Measurements from ENCODE around the gene DYRK4. TPM values are rescaled to one million over a fixed set of nuclear protein-coding genes. Genes with fewer than 3 reads are reported as not detected.

The DYRK4 gene
- total RNA-seq, 1 experiment from 2014 or later = 13.3 TPM

DNA sequence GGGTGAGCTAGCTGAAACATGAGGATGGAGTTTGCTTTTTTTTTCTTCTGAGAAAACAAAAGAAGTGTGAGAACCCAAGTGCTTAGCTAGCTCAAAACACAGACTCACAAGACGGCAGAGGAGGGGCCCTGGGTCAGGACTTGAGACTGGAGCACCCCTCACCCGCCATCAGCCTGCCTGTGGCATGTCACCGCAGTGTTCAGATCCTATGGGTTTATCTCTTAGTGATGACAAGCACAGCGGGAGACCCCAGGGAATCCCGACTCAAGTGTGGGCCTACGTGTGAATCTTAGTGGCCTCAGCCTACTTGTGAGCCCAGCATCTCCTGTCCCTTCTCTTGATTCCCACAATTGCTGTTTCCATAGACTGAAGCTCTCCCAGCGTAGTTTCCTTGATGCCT, 22.9 kb downstream of the DYRK4 start:
- no peaks in the 10 kb centered on the region for H3K27me3 ChIP-seq (ENCODE audit: control insufficient read depth, insufficient read depth, low read length)
- BruUV-seq (replicated peaks) = no TSS peak
- intact Hi-C loops (cut with micrococcal nuclease; ENCODE audit: unreplicated experiment) = no loop called here
- TF ChIP-seq POLR2AphosphoS5 (IDR thresholded peaks at IDR 0.05; ENCODE audit: low read depth, low read length) (no peak), TCF7L2 (IDR thresholded peaks at IDR 0.05; ENCODE audit: low read depth, low read length) (no peak), SIN3A (IDR thresholded peaks at IDR 0.05; ENCODE audit: borderline replicate concordance, insufficient read depth, low read depth, low read length) (no peak)
- TF ChIP-seq, protein P1, sequence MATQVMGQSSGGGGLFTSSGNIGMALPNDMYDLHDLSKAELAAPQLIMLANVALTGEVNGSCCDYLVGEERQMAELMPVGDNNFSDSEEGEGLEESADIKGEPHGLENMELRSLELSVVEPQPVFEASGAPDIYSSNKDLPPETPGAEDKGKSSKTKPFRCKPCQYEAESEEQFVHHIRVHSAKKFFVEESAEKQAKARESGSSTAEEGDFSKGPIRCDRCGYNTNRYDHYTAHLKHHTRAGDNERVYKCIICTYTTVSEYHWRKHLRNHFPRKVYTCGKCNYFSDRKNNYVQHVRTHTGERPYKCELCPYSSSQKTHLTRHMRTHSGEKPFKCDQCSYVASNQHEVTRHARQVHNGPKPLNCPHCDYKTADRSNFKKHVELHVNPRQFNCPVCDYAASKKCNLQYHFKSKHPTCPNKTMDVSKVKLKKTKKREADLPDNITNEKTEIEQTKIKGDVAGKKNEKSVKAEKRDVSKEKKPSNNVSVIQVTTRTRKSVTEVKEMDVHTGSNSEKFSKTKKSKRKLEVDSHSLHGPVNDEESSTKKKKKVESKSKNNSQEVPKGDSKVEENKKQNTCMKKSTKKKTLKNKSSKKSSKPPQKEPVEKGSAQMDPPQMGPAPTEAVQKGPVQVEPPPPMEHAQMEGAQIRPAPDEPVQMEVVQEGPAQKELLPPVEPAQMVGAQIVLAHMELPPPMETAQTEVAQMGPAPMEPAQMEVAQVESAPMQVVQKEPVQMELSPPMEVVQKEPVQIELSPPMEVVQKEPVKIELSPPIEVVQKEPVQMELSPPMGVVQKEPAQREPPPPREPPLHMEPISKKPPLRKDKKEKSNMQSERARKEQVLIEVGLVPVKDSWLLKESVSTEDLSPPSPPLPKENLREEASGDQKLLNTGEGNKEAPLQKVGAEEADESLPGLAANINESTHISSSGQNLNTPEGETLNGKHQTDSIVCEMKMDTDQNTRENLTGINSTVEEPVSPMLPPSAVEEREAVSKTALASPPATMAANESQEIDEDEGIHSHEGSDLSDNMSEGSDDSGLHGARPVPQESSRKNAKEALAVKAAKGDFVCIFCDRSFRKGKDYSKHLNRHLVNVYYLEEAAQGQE (IDR thresholded peaks at IDR 0.05; ENCODE audit: insufficient read depth in 1 of 2, low read depth in 2 of 2, low read length in 1 of 2) = no peak
- TF ChIP-seq, protein P2, sequence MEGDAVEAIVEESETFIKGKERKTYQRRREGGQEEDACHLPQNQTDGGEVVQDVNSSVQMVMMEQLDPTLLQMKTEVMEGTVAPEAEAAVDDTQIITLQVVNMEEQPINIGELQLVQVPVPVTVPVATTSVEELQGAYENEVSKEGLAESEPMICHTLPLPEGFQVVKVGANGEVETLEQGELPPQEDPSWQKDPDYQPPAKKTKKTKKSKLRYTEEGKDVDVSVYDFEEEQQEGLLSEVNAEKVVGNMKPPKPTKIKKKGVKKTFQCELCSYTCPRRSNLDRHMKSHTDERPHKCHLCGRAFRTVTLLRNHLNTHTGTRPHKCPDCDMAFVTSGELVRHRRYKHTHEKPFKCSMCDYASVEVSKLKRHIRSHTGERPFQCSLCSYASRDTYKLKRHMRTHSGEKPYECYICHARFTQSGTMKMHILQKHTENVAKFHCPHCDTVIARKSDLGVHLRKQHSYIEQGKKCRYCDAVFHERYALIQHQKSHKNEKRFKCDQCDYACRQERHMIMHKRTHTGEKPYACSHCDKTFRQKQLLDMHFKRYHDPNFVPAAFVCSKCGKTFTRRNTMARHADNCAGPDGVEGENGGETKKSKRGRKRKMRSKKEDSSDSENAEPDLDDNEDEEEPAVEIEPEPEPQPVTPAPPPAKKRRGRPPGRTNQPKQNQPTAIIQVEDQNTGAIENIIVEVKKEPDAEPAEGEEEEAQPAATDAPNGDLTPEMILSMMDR (IDR thresholded peaks at IDR 0.05) = no peak
- ChIA-PET CTCF (no interaction called here), POLR2A (no interaction called here)
- H3K36me3 ChIP-seq (ENCODE audit: control insufficient read depth, insufficient read depth, low read length) = no peaks in the 10 kb centered on the region
- no peak for DNase-seq (ENCODE audit: low read depth, low spot score)
- no peak overlapping the region for H3K27ac ChIP-seq (ENCODE audit: low read length)
- no peaks in the 10 kb centered on the region for H3K9me3 ChIP-seq (ENCODE audit: control insufficient read depth, insufficient read depth, low read depth, low read length)
- ATAC-seq = no peak
- in situ Hi-C loops (cut with HindIII; ENCODE audit: low pct_unique_long_range_greater_than_20kb, low sequenced_read_pairs) = no loop called here
- no peaks in the 10 kb centered on the region for H3K4me1 ChIP-seq (ENCODE audit: control insufficient read depth, insufficient read depth, low read length)
- H3K4me3 ChIP-seq (ENCODE audit: low read depth in 2 of 2, low read length in 2 of 2) = no peak overlapping the region

DNA sequence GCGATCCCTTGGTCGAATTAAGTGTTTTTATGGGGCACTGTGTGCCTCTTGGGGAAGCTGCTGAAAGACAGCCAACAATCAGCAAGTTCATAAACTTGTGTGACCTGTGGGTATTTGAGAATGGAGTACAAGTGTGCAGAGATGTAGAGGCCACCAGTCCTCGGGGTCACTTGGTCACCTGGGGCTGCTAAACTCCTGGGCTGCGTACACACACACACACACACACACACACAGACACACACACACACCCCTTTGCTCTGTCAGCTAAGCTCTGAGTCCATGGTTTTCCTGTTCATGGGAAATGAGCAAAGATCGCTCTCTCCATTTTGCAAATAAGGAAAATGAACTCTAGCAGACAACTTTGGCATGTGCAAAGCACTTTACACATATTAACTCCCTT, 24.5 kb downstream of the DYRK4 start:
- Histone ChIP-seq H3K27me3 (ENCODE audit: control insufficient read depth, insufficient read depth, low read length) (no peaks in the 10 kb centered on the region), H3K4me1 (ENCODE audit: control insufficient read depth, insufficient read depth, low read length) (no peaks in the 10 kb centered on the region), H3K27ac (ENCODE audit: low read length) (no peak overlapping the region), H3K9me3 (ENCODE audit: control insufficient read depth, insufficient read depth, low read depth, low read length) (no peaks in the 10 kb centered on the region), H3K4me3 (ENCODE audit: low read depth in 2 of 2, low read length in 2 of 2) (no peak overlapping the region), H3K36me3 (ENCODE audit: control insufficient read depth, insufficient read depth, low read length) (no peaks in the 10 kb centered on the region)
- in situ Hi-C loops (cut with HindIII; ENCODE audit: low pct_unique_long_range_greater_than_20kb, low sequenced_read_pairs) = no loop called here
- CTCF ChIA-PET = interaction anchor here (0.7 to 1.4 kb wide), 2 partner anchors 84 to 172 kb away, joined by 3 to 4 read pairs; no protein-coding TSS in a partner anchor
- intact Hi-C loops (cut with micrococcal nuclease; ENCODE audit: unreplicated experiment) = no loop called here
- TF ChIP-seq SIN3A (IDR thresholded peaks at IDR 0.05; ENCODE audit: borderline replicate concordance, insufficient read depth, low read depth, low read length) (no peak), POLR2AphosphoS5 (IDR thresholded peaks at IDR 0.05; ENCODE audit: low read depth, low read length) (no peak), TCF7L2 (IDR thresholded peaks at IDR 0.05; ENCODE audit: low read depth, low read length) (no peak)
- TF ChIP-seq, protein P2 (IDR thresholded peaks at IDR 0.05) = no peak
- TF ChIP-seq, protein P1 (IDR thresholded peaks at IDR 0.05; ENCODE audit: insufficient read depth in 1 of 2, low read depth in 2 of 2, low read length in 1 of 2) = no peak
- no peak for DNase-seq (ENCODE audit: low read depth, low spot score)
- BruUV-seq (replicated peaks) = no TSS peak
- no peak for ATAC-seq
- POLR2A ChIA-PET = no interaction called here

Data from Panc1 (cell line).